ENCODE data around the gene USP6. TPM values are rescaled to one million over a fixed set of nuclear protein-coding genes. Genes with fewer than 3 reads are reported as not detected.
A peak's percentile ranks its signal among the peaks of the same experiment; 100 is the strongest.
"Not testable (repeated sequence)": the region's sequence is repeated elsewhere in the genome, so short reads cannot be mapped to it uniquely, and the experiment has no call there.

Gene USP6
- total RNA-seq (2021; fragmentation: NEBNext Ultra II Directional; extraction: Animal tissue kit (Norgen Biotek cat#: 25700)): under 1 TPM; 0.05 to 0.19 (median 0.10) TPM
- long read RNA-seq: 0 reads

DNA sequence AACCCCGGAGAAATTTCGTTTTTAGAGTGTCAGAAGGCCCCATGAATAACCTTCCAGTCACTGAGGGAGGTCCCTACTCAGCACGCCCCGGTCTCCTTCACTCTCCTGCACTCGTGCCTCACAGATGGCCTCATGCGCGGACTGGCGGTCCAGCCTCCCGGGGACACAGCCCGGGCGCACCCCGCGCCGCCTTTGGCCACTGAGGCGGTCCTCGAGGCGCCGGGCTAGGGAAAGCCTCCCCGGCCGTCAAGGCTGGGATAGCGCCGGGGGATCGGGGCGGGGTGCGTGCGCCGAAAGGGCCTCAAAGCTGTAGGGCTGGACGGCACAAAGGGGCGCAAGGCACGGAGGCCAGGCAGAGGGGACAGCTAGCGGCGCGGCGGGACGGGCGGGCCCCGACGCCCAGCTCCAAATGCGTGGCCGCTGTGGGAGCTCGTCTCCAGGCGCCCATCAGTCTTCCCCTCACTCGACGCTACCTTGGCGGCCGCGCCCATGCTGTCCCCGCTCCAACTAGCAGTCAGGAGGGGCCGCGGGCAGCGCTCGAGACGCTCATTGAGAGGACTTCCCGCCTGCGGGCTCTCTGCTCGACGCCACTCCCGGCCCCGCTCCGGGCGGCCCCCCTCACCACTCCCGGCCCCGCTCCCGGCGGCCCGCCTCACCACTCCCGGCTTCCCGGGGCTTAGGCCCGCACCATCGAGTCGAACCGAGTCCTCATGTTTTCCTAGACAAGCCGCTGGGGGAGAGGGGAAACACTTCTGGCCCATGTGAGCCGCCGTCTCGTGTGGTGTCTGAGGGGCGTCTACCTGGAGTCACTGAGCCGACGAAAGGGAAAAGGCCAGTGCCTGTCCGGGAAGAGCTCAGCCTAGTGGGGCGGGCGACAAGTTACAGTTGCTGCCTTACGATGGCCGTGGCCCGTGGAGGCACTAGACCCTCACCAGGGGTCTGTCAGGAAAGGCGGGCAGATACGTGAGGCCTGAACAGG, at the start of gene USP6:
Gene USP6, plus strand, starts transcription at position 360 of the 979 bp plus-strand sequence. CDS start 14,336 bp downstream, outside the sequence.
- TF ChIP-seq CTCF (IDR thresholded peaks at IDR 0.05): no peak
- Mint-ChIP-seq H3K27me3 (ENCODE audit: insufficient read depth) (peaks cover 12% of the 10 kb centered on the region), H3K36me3 (ENCODE audit: low read depth) (peaks cover 16% of the 10 kb centered on the region), H3K4me1 (ENCODE audit: low read depth) (peaks cover 9% of the 10 kb centered on the region), H3K27ac (no peak within 1 kb of the TSS), H3K9me3 (peaks cover 6% of the 10 kb centered on the region), H3K4me3 (no peak within 1 kb of the TSS)
- no peak for DNase-seq

GRCh38 chr17:5068236-5068635, 47.6 kb upstream of the USP6 start:
- no peak for DNase-seq
- Mint-ChIP-seq H3K27me3 (ENCODE audit: insufficient read depth) (peaks cover 6% of the 10 kb centered on the region), H3K27ac (no peak overlapping the region), H3K36me3 (ENCODE audit: low read depth) (no peaks in the 10 kb centered on the region), H3K4me1 (ENCODE audit: low read depth) (peaks cover 7% of the 10 kb centered on the region; the same call in 1 of the 2 replicates), H3K4me3 (no peak overlapping the region), H3K9me3 (no peaks in the 10 kb centered on the region)
- no peak for TF ChIP-seq CTCF (IDR thresholded peaks at IDR 0.05)

DNA sequence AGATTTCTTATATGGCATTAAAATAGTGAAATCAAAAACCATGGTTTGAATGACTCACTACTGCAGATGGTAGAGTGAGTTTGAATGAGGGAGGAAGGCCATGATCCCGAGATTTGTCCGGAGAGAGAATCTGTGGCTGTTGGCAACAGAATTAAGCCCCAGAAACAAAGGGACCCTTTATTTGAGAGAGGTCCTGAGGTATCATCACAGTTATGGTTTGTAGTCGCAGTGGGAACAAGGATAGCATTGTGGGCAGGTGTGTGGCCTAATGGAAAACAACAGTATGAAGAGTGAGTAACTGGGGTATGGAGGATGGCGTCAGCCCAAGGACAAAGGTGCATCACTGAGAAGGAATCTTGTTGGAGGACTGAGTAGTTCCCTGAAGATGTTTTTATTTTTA, 46.1 kb upstream of the USP6 start:
- H3K4me1 Mint-ChIP-seq (ENCODE audit: low read depth): peaks cover 7% of the 10 kb centered on the region; the same call in 1 of the 2 replicates
- H3K27me3 Mint-ChIP-seq (ENCODE audit: insufficient read depth): peaks cover 6% of the 10 kb centered on the region
- no peaks in the 10 kb centered on the region for H3K9me3 Mint-ChIP-seq
- H3K4me3 Mint-ChIP-seq: no peak overlapping the region
- no peak for TF ChIP-seq CTCF (IDR thresholded peaks at IDR 0.05)
- no peak overlapping the region for H3K27ac Mint-ChIP-seq
- no peaks in the 10 kb centered on the region for H3K36me3 Mint-ChIP-seq (ENCODE audit: low read depth)
- DNase-seq: no peak

DNA sequence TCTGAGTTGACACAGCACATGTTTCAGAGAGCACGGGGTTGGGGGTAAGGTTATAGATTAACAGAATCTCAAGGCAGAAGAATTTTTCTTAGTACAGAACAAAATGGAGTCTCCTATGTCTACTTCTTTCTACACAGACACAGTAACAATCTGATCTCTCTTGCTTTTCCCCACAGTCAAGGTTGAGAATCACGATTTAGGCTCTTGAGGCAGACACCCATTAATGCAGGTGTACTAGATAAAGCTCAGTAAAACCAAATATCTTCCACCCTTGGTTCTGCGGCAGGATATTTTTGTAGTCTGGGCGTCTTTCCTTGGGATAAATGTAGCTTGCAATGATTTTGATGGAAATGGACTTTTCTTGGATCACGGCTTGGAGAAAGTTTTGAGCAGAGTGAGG, 40.4 kb upstream of the USP6 start:
- not testable (repeated sequence) for H3K36me3 Mint-ChIP-seq (ENCODE audit: low read depth); H3K4me1 Mint-ChIP-seq (ENCODE audit: low read depth); H3K27me3 Mint-ChIP-seq (ENCODE audit: insufficient read depth); DNase-seq; H3K4me3 Mint-ChIP-seq; H3K27ac Mint-ChIP-seq
- peaks cover 28% of the 10 kb centered on the region for H3K9me3 Mint-ChIP-seq

- H3K9me3 Mint-ChIP-seq: peaks cover 28% of the 10 kb centered on the region
- not testable (repeated sequence) for DNase-seq; H3K36me3 Mint-ChIP-seq (ENCODE audit: low read depth); H3K27me3 Mint-ChIP-seq (ENCODE audit: insufficient read depth); H3K4me3 Mint-ChIP-seq; H3K4me1 Mint-ChIP-seq (ENCODE audit: low read depth); H3K27ac Mint-ChIP-seq
Measured at GRCh38 chr17:5077275-5077674, 38.6 kb upstream of the USP6 start.

- no peak for TF ChIP-seq CTCF (IDR thresholded peaks at IDR 0.05)
- Mint-ChIP-seq H3K9me3 (peaks cover 30% of the 10 kb centered on the region), H3K4me3 (peak overlapping the region; percentile 71), H3K27ac (no peak overlapping the region), H3K27me3 (ENCODE audit: insufficient read depth) (peaks cover 2% of the 10 kb centered on the region), H3K4me1 (ENCODE audit: low read depth) (no peaks in the 10 kb centered on the region), H3K36me3 (ENCODE audit: low read depth) (peaks cover 8% of the 10 kb centered on the region)
- no peak for DNase-seq
Measured at GRCh38 chr17:5077781-5078105, 38.1 kb upstream of the USP6 start.
